Neural progenitor cell (in vitro differentiated cells): ENCODE results near the gene NCOA3. TPM values are rescaled to one million over a fixed set of nuclear protein-coding genes. Genes with fewer than 3 reads are reported as not detected.

Experiments used
- DNase-seq: peaks from one replicate; pipeline ENCODE4 v3.0.0-alpha.2; 2016; ENCODE audit warnings: low spot score
- H2AFZ ChIP-seq: fragments of 200-600 bp; sonication (generic); replicated peaks from 2 replicates; pipeline ENCODE4 v1.6.1; 2016; ENCODE audit warnings: antibody characterized with exemption
- H3F3A ChIP-seq: fragments of 200-600 bp; sonication (generic); 2 replicates; pipeline ENCODE4 v1.6.1; 2016; ENCODE audit warnings: antibody characterized with exemption, low read depth
- H3K27ac ChIP-seq: fragments of 200-600 bp; sonication (generic); 2 replicates; pipeline ENCODE4 v1.5.1; 2016; ENCODE audit warnings: mild to moderate bottlenecking
- H3K27me3 ChIP-seq: fragments of 200-600 bp; sonication (generic); 2 replicates; pipeline ENCODE4 v1.6.1; 2016; ENCODE audit warnings: mild to moderate bottlenecking, moderate library complexity
- H3K36me3 ChIP-seq: fragments of 200-600 bp; sonication (generic); 2 replicates; pipeline ENCODE4 v1.5.1; 2016
- H3K4me1 ChIP-seq: fragments of 200-600 bp; sonication (generic); 2 replicates; pipeline ENCODE4 v1.6.1; 2016; ENCODE audit warnings: mixed run types
- H3K4me2 ChIP-seq: fragments of 200-600 bp; sonication (generic); 2 replicates; pipeline ENCODE4 v1.6.1; 2016
- H3K4me3 ChIP-seq: fragments of 200-600 bp; sonication (generic); 2 replicates; pipeline ENCODE4 v1.5.1; 2016
- H3K79me2 ChIP-seq: fragments of 200-600 bp; sonication (generic); 2 replicates; pipeline ENCODE4 v1.6.1; 2016; ENCODE audit warnings: low read depth
- H3K9ac ChIP-seq: fragments of 200-600 bp; sonication (generic); 2 replicates; pipeline ENCODE4 v1.6.1; 2016
- H3K9me3 ChIP-seq: fragments of 200-600 bp; sonication (generic); 2 replicates; pipeline ENCODE4 v1.5.1; 2016; ENCODE audit warnings: low read depth
- H4K20me1 ChIP-seq: fragments of 200-600 bp; sonication (generic); 2 replicates; pipeline ENCODE4 v1.6.1; 2016; ENCODE audit warnings: low read depth
- H3K27ac Mint-ChIP-seq: 3 replicates; pipeline ENCODE4 v1.8.0; 2021; ENCODE audit warnings: mixed read lengths
- H3K27me3 Mint-ChIP-seq: 2 replicates; pipeline ENCODE4 v1.8.0; 2022; ENCODE audit warnings: low read depth, mild to moderate bottlenecking, inconsistent platforms, moderate library complexity, mixed read lengths; ENCODE audit not compliant: insufficient read depth
- H3K36me3 Mint-ChIP-seq: 3 replicates; pipeline ENCODE4 v1.8.0; 2021; ENCODE audit warnings: mixed read lengths
- H3K4me1 Mint-ChIP-seq: 3 replicates; pipeline ENCODE4 v1.8.0; 2021; ENCODE audit warnings: mixed read lengths
- H3K4me3 Mint-ChIP-seq: 3 replicates; pipeline ENCODE4 v1.8.0; 2021; ENCODE audit warnings: mild to moderate bottlenecking, moderate library complexity, mixed read lengths
- H3K9me3 Mint-ChIP-seq: 3 replicates; pipeline ENCODE4 v1.8.0; 2020; ENCODE audit warnings: mixed read lengths
- EZH2 ChIP-seq: fragments of 200-600 bp; sonication (generic); IDR thresholded peaks from 2 replicates; pipeline ENCODE4 v1.6.1; 2017; ENCODE audit warnings: antibody characterized with exemption, mild to moderate bottlenecking, moderate library complexity
- EZH2phosphoT487 ChIP-seq: fragments of 200-600 bp; sonication (generic); IDR thresholded peaks from 2 replicates; pipeline ENCODE4 v1.6.1; 2017; ENCODE audit warnings: antibody characterized with exemption
- total RNA-seq: library from RNA; depleted of rRNA; stranded (reverse); fragments of >200 nt; gene quantifications from 2 replicates; pipeline ENCODE4 v1.2.3, GENCODE V29; 2015; ENCODE audit warnings: low replicate concordance
- TF ChIP-seq, protein P1 (sequence below): fragments of 200-600 bp; sonication (generic); IDR thresholded peaks from 2 replicates; pipeline ENCODE4 v1.5.1; 2017; ENCODE audit warnings: antibody characterized with exemption, mild to moderate bottlenecking

NCOA3 gene
- total RNA-seq, 1 donor from 2014 or later, result 64.5 TPM

GRCh38 chr20:47503685-47504084 is 2.0 kb downstream of the NCOA3 start:
- peaks cover 48% of the 10 kb centered on the region for H3K4me1 ChIP-seq
- TF ChIP-seq EZH2, result no peak
- no peak for DNase-seq
- H3K4me2 ChIP-seq, result peak overlapping the region; percentile 90
- H3K36me3 Mint-ChIP-seq, result no peaks in the 10 kb centered on the region
- H3K36me3 ChIP-seq, result no peaks in the 10 kb centered on the region
- peak overlapping the region; percentile 96 for H3K4me3 Mint-ChIP-seq
- H3K79me2 ChIP-seq, result peaks cover 68% of the 10 kb centered on the region
- peaks cover 42% of the 10 kb centered on the region for H4K20me1 ChIP-seq
- no peak overlapping the region for H2AFZ ChIP-seq
- H3K27me3 ChIP-seq, result no peaks in the 10 kb centered on the region
- H3K9ac ChIP-seq, result no peak overlapping the region
- peak overlapping the region; percentile 86 for H3K4me3 ChIP-seq
- no peaks in the 10 kb centered on the region for H3K9me3 ChIP-seq
- H3K9me3 Mint-ChIP-seq, result no peaks in the 10 kb centered on the region
- no peak overlapping the region for H3K27ac Mint-ChIP-seq
- H3K27ac ChIP-seq, result no peak overlapping the region
- peaks cover 47% of the 10 kb centered on the region for H3F3A ChIP-seq
- H3K4me1 Mint-ChIP-seq, result peaks cover 55% of the 10 kb centered on the region
- no peaks in the 10 kb centered on the region for H3K27me3 Mint-ChIP-seq

DNA sequence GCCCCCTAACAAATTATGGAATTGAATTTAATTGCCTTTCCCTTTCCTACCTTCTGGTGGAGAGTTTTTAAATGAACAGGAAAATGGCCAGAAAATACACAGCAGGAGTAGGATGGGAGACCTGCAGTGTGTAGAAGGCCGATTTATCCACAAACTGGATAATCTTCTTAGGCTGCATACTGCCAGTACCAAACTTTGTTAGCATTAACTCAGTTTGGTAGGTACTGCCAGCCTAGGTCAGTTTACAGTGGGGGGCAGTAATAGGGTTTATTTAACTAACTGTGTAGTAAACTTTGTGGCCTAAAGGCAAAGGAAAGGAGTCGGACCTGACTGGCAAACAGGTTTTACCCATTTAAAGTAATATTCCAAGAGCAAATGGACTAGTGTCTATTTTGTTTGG is 4.6 kb downstream of the NCOA3 start:
- H2AFZ ChIP-seq, result no peak overlapping the region
- H3K9ac ChIP-seq, result no peak overlapping the region
- H3K27ac ChIP-seq, result peak overlapping the region; percentile 87
- peak overlapping the region; percentile 18 for H3K4me3 Mint-ChIP-seq
- peak overlapping the region; percentile 70 for H3K4me2 ChIP-seq
- H3K4me3 ChIP-seq, result peak overlapping the region; percentile 17
- peaks cover 9% of the 10 kb centered on the region for H3K36me3 Mint-ChIP-seq
- H3K27me3 ChIP-seq, result no peaks in the 10 kb centered on the region
- H4K20me1 ChIP-seq, result peaks cover 54% of the 10 kb centered on the region
- peaks cover 49% of the 10 kb centered on the region for H3F3A ChIP-seq
- peak; percentile 37 for DNase-seq
- peaks cover 94% of the 10 kb centered on the region for H3K79me2 ChIP-seq
- TF ChIP-seq, protein P1, sequence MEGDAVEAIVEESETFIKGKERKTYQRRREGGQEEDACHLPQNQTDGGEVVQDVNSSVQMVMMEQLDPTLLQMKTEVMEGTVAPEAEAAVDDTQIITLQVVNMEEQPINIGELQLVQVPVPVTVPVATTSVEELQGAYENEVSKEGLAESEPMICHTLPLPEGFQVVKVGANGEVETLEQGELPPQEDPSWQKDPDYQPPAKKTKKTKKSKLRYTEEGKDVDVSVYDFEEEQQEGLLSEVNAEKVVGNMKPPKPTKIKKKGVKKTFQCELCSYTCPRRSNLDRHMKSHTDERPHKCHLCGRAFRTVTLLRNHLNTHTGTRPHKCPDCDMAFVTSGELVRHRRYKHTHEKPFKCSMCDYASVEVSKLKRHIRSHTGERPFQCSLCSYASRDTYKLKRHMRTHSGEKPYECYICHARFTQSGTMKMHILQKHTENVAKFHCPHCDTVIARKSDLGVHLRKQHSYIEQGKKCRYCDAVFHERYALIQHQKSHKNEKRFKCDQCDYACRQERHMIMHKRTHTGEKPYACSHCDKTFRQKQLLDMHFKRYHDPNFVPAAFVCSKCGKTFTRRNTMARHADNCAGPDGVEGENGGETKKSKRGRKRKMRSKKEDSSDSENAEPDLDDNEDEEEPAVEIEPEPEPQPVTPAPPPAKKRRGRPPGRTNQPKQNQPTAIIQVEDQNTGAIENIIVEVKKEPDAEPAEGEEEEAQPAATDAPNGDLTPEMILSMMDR, result no peak
- no peak for TF ChIP-seq EZH2phosphoT487
- no peak for TF ChIP-seq EZH2
- peaks cover 55% of the 10 kb centered on the region for H3K4me1 ChIP-seq
- peaks cover 57% of the 10 kb centered on the region for H3K4me1 Mint-ChIP-seq
- no peaks in the 10 kb centered on the region for H3K9me3 ChIP-seq
- H3K27ac Mint-ChIP-seq, result peak overlapping the region; percentile 35
- peaks cover 3% of the 10 kb centered on the region for H3K36me3 ChIP-seq
- no peaks in the 10 kb centered on the region for H3K27me3 Mint-ChIP-seq
- no peaks in the 10 kb centered on the region for H3K9me3 Mint-ChIP-seq

DNA sequence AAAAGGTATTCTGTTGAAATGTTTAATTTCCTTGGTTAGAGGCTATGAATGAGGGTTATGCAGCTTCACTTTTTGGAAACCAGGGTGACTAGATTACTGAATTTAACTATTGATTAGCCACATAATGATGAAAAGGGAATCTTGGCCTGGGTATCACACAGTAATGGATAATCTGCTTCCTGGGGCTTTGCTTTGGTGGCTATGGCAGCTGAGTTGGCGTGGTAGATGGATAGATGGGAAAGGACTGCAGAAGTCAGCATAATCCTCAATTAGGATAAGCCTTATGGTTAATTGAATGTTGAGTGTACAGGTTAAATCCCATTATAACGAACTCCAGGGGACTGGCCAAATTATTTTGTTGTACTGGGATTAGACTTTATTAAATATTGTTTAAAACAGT is 5.2 kb downstream of the NCOA3 start:
- peaks cover 55% of the 10 kb centered on the region for H3K4me1 Mint-ChIP-seq
- H4K20me1 ChIP-seq, result peaks cover 54% of the 10 kb centered on the region

More for the DNA sequence above, 5.2 kb downstream of the NCOA3 start:
- Histone ChIP-seq H3K79me2 (peaks cover 99% of the 10 kb centered on the region), H3K36me3 (peaks cover 3% of the 10 kb centered on the region), H3K9me3 (no peaks in the 10 kb centered on the region), H3K9ac (no peak overlapping the region), H3K4me3 (peak overlapping the region; percentile 17), H3K27ac (peak overlapping the region; percentile 87), H3K4me2 (peak overlapping the region; percentile 70), H3K27me3 (no peaks in the 10 kb centered on the region), H2AFZ (no peak overlapping the region), H3K4me1 (peaks cover 55% of the 10 kb centered on the region), H3F3A (peaks cover 49% of the 10 kb centered on the region)
- no peaks in the 10 kb centered on the region for H3K9me3 Mint-ChIP-seq
- peaks cover 9% of the 10 kb centered on the region for H3K36me3 Mint-ChIP-seq
- no peaks in the 10 kb centered on the region for H3K27me3 Mint-ChIP-seq
- H3K27ac Mint-ChIP-seq, result no peak overlapping the region
- peak; percentile 63 for DNase-seq
- H3K4me3 Mint-ChIP-seq, result peak overlapping the region; percentile 19
- TF ChIP-seq EZH2phosphoT487, result peak; percentile 78
- TF ChIP-seq, protein P1, result no peak
